HG02588 (cell line): Measurements from ENCODE around the gene PDGFA.

Source experiments
- ATAC-seq: cut with Tn5 transposase; IDR thresholded peaks from one replicate; pipeline ENCODE4 v1.9.1; 2021; ENCODE audit warnings: mild to moderate bottlenecking, moderate library complexity; ENCODE audit not compliant: unreplicated experiment

The PDGFA gene

GRCh38 chr7:449324-450019 is 70.2 kb downstream of the PDGFA start:
- no peak for ATAC-seq

- ATAC-seq: no peak
Observed at GRCh38 chr7:447523-447922, 72.1 kb downstream of the PDGFA start.
